PFSK-1 (cell line): Measurements from ENCODE around the gene HIC2.

Experiments
- FOXP2 ChIP-seq: optimal IDR thresholded peaks from 2 replicates; pipeline ENCODE3; 2011; ENCODE audit warnings: borderline replicate concordance, control low read depth, inconsistent platforms; ENCODE audit not compliant: insufficient read depth; ENCODE audit errors: extremely low read length, extremely low read depth
- SIN3A ChIP-seq: IDR thresholded peaks from 2 replicates; pipeline ENCODE4 v1.6.1; 2012; ENCODE audit warnings: mild to moderate bottlenecking, low read length, moderate library complexity, borderline replicate concordance; ENCODE audit not compliant: insufficient read depth
- TAF1 ChIP-seq: IDR thresholded peaks from 2 replicates; pipeline ENCODE4 v1.6.1; 2012; ENCODE audit warnings: low read length, control low read depth, borderline replicate concordance; ENCODE audit not compliant: insufficient read depth

DNA sequence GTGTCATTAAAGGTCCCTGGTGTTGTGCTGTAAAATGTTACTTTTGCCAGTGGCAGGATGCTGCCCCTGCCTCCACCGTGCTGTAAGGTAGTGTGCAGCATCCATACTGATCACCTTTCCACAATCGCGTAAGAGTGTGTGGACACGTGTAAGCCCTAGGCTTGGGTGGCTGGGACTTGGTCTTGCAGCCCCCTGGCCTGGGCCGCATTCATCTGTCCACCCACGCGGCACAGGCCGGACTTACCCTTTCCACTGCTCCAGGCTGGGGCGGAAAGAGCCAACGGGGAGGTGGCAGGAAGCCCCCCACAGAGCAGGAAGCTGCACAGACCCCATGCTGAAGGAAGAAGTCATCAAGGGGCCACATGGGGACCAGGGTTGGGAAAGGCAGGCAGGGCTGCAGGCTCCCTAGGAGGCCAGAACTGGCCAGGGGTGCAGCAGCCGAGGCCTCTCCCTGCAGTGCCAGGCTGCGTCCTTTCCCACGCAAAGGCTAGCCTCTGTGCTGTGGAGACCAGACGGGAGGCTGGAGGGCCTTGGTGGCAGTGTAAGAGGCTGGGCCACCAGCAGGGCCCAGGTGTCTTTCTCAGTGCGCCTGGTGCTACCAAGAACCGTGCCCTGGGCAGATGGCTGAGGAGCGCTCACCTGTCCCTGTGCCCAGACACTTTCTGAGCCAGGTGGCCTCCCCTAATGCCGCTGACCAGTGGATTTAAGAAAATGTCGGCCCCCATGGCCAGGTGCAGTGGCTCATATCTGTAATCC is 38.3 kb downstream of the HIC2 start:
- TF ChIP-seq SIN3A (no peak), FOXP2 (no peak), TAF1 (no peak)
